Measurements from ENCODE around the gene SPATA17.

The SPATA17 gene

GRCh38 chr1:217885181-217885580 lies 254.0 kb downstream of the SPATA17 start:
- TF ChIP-seq KLF8 (tag by site-specific recombination; IDR thresholded peaks at IDR 0.05) (no peak), TCF7L2 (IDR thresholded peaks at IDR 0.05; ENCODE audit: borderline replicate concordance, low read depth, low read length) (no peak), ZNF629 (tag by site-specific recombination; IDR thresholded peaks at IDR 0.05) (no peak)
- Histone ChIP-seq H3K9me3 (ENCODE audit: control insufficient read depth, insufficient read depth, low read depth, low read length) (no peaks in the 10 kb centered on the region), H3K4me1 (ENCODE audit: control insufficient read depth, insufficient read depth, low read length) (no peaks in the 10 kb centered on the region), H3K4me3 (ENCODE audit: low read depth, low read length) (no peak overlapping the region), H3K27ac (ENCODE audit: extremely low read depth, low read depth, low read length) (no peak overlapping the region), H3K36me3 (ENCODE audit: control insufficient read depth in 2 of 2, insufficient read depth in 1 of 2, low read length in 2 of 2) (no peaks in the 10 kb centered on the region)
- ChIA-PET POLR2A (no interaction called here), CTCF (no interaction called here)

- no peaks in the 10 kb centered on the region for H3K36me3 ChIP-seq (ENCODE audit: control insufficient read depth in 2 of 2, insufficient read depth in 1 of 2, low read length in 2 of 2)
- no peak for TF ChIP-seq ZNF292 (tag by site-specific recombination; IDR thresholded peaks at IDR 0.05; ENCODE audit: borderline replicate concordance, low read depth)
- no peak for TF ChIP-seq ZBTB8A (tag by site-specific recombination; IDR thresholded peaks at IDR 0.05)
- no peak for TF ChIP-seq KLF9 (tag by site-specific recombination; IDR thresholded peaks at IDR 0.05; ENCODE audit: low read depth)
- TF ChIP-seq ZNF350 (tag by site-specific recombination; IDR thresholded peaks at IDR 0.05), result no peak
- TF ChIP-seq ZNF670 (tag by site-specific recombination; IDR thresholded peaks at IDR 0.05; ENCODE audit: low read depth), result no peak
- TF ChIP-seq ZNF629 (tag by site-specific recombination; IDR thresholded peaks at IDR 0.05), result no peak
- TF ChIP-seq PATZ1 (tag by site-specific recombination; IDR thresholded peaks at IDR 0.05), result no peak
- TF ChIP-seq IKZF3 (tag by site-specific recombination; IDR thresholded peaks at IDR 0.05), result no peak
- TF ChIP-seq SCRT1 (tag by site-specific recombination; IDR thresholded peaks at IDR 0.05; ENCODE audit: borderline replicate concordance), result no peak
- TF ChIP-seq ZEB2 (tag by site-specific recombination; IDR thresholded peaks at IDR 0.05), result no peak
- no peak for TF ChIP-seq PRDM6 (tag by site-specific recombination; IDR thresholded peaks at IDR 0.05)
- no peak for TF ChIP-seq ZNF600 (tag by site-specific recombination; IDR thresholded peaks at IDR 0.05)
- no peak for TF ChIP-seq ZNF202 (tag by site-specific recombination; IDR thresholded peaks at IDR 0.05; ENCODE audit: borderline replicate concordance)
- no peak for TF ChIP-seq ZNF830 (tag by site-specific recombination; IDR thresholded peaks at IDR 0.05; ENCODE audit: low read depth)
- CTCF ChIA-PET, result no interaction called here
- no peak overlapping the region for H3K27ac ChIP-seq (ENCODE audit: extremely low read depth, low read depth, low read length)
- no peaks in the 10 kb centered on the region for H3K9me3 ChIP-seq (ENCODE audit: control insufficient read depth, insufficient read depth, low read depth, low read length)
- no peaks in the 10 kb centered on the region for H3K4me1 ChIP-seq (ENCODE audit: control insufficient read depth, insufficient read depth, low read length)
- no peak overlapping the region for H3K4me3 ChIP-seq (ENCODE audit: low read depth, low read length)
- POLR2A ChIA-PET, result no interaction called here
Measured at GRCh38 chr1:217888328-217888727, 257.2 kb downstream of the SPATA17 start.

- POLR2A ChIA-PET, result no interaction called here
- TF ChIP-seq ZNF785 (tag by site-specific recombination; IDR thresholded peaks at IDR 0.05) (no peak), GFI1B (tag by site-specific recombination; IDR thresholded peaks at IDR 0.05) (no peak), ZNF654 (tag by site-specific recombination; IDR thresholded peaks at IDR 0.05; ENCODE audit: low read depth) (0 out of 2 replicates have a peak, but pooled peaks have one; percentile 13), ZNF416 (tag by site-specific recombination; IDR thresholded peaks at IDR 0.05) (no peak)
- Histone ChIP-seq H3K4me3 (ENCODE audit: low read depth, low read length) (no peak overlapping the region), H3K36me3 (ENCODE audit: control insufficient read depth in 2 of 2, insufficient read depth in 1 of 2, low read length in 2 of 2) (no peaks in the 10 kb centered on the region), H3K4me1 (ENCODE audit: control insufficient read depth, insufficient read depth, low read length) (no peaks in the 10 kb centered on the region), H3K27ac (ENCODE audit: extremely low read depth, low read depth, low read length) (no peak overlapping the region), H3K9me3 (ENCODE audit: control insufficient read depth, insufficient read depth, low read depth, low read length) (no peaks in the 10 kb centered on the region)
- CTCF ChIA-PET, result interaction anchor here (1.0 kb wide), 1 partner anchor 282 kb away, joined by 3 read pairs; no protein-coding TSS in a partner anchor
Measured at GRCh38 chr1:217889401-217889800, 258.3 kb downstream of the SPATA17 start.

All from HEK293 (cell line).